GM18858 (cell line): ENCODE data around the gene CCDC182.

Experiments used
- ATAC-seq: cut with Tn5 transposase; IDR thresholded peaks from one replicate; pipeline ENCODE4 v1.9.1; 2021; ENCODE audit not compliant: unreplicated experiment

The CCDC182 gene

GRCh38 chr17:57701124-57701523 is 44.0 kb downstream of the CCDC182 start:
- ATAC-seq: no peak

GRCh38 chr17:57699751-57700219 is 45.3 kb downstream of the CCDC182 start:
- no peak for ATAC-seq

- ATAC-seq: no peak
Observed at GRCh38 chr17:57697891-57698711, 47.0 kb downstream of the CCDC182 start.

GRCh38 chr17:57697197-57697596 is 47.9 kb downstream of the CCDC182 start:
- no peak for ATAC-seq

- ATAC-seq: no peak
Observed at GRCh38 chr17:57696050-57696449, 49.0 kb downstream of the CCDC182 start.
